Stimulated activated CD8-positive, alpha-beta memory T cell treated with anti-CD3 and anti-CD28 coated beads, Interleukin-4, amount 100 ng/mL, for 4 hours (primary cell): ENCODE results near the gene MGRN1.

Experiments
- DNase-seq, 2 donors: peaks; one replicate each; pipeline ENCODE4 v3.0.0-alpha.2; 2020; ENCODE audit warnings: low read depth in 2 of 2, low spot score in 1 of 2

Gene MGRN1

DNA sequence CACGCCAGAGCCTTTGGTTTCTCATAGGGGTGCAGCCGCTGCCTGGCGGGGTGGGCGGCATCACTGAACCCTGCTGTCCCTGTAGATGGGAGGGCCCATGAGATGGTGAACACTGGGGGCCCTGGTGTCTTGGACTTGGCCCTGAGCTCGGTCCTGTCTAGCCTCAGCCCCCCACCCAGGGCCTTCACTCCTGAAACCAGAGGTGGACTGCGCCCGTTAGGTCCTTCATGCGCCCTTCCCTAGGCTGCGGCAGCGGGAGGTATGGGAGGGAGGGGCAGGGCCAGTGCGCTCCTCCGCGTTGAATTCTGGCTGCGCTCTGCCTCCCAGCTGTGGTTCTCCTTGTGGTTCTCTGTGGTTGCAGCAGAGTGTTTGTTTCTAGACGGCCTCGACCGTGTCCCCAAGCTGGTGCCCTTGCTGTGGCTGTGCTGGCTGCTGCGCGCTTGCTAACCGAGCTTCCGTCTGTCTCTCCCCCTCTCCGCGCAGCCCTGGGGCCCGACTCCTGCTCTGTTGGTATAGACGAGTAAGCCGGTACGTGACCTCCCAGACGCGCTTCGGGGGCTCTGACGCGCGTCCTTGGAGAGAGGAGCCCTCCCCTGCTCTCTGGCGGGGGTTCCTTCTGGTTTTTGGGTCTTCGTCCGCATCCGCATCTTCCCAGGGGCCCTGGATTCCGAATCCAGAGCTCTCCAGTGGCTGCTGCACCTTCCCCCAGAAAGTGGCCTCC lies 61.3 kb downstream of the MGRN1 start:
- no peak for DNase-seq

DNA sequence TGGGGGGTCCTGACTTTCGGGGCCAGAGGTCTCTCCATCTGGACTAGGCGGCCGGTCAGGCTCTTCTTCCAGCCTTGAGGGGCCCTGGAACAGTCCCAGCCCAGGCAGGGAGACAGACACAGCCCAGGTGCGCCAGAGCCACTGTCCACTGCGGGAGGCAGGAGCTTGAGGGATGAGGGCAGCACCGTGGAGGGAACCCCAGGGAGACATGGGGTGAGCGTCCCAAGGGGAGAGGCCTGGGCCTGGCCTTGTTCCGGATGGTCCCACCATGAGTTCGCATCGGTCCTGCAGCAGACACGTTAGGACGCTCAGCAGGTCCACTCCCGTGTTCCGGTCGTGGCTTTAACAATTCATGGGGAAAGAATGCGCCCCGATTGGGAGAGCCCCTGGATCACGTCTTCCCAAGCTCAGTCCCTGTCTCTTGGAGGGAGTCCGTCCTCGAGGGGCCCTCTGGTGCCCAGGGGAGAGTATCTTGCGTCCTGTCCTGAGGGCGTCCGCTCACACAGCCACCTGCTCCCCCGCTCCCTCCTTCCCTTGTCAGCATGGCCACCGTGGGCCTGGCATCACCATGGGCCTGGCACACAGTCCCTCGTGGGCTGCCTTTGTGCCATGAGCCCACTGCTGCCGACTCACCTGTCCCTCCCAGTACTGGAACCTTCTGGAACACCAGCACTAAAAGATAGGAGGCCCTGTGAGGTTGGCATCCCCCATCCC lies 62.0 kb downstream of the MGRN1 start:
- no peak for DNase-seq

DNA sequence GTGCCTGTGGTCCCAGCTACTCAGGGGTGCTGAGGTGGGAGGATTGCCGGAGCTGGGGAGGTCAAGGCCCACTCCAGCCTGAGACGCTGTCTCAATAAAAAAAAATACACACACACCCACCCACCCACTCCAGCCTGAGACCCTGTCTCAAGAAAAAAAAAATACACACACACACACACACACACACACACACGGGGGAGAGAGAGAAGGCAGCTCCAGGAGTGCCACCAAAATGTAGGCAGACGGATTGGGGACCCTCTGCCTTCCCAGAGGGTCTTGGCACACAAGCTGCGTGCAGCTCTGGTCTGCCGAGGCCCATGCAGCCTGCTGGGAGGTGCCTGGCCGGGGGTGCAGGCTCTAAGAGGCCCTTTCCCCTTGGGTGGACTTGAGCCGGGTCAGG lies 62.8 kb downstream of the MGRN1 start:
- no peak for DNase-seq

DNA sequence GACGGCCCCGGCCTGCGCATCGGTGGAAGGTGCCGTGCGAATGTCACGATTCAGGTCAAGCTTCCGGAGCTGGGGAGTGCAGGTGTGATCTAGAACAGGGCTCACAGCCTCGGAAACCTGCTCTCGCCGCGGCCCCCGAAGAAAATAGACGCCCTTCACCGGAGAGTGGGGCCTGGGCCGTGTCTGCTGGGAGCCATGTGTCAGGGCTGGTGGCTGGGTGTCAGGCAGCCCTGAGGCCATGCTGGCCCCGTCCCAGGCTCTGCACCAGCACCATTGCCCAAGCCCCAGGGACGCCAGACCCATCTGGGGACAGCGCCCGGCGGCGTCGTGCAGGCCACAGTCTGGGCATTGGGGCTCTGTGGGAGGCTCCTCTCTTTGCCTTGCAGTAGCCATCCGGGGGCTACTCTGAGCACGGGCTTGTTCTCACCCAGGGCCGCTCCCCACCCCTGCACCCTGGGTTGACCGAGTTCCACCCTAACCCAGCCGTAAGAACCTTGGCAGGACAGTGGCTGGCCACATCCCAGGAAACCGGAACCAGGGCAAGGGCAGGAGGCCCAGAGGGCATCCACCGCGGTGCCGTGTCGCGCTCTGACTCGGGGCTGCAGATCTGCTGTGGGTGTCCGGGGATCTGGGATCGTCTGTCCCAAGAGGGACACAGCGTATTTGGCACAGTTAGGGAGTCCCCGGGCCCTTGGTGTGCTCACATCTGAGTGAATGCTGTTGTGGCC lies 63.5 kb downstream of the MGRN1 start:
- DNase-seq: no peak

DNA sequence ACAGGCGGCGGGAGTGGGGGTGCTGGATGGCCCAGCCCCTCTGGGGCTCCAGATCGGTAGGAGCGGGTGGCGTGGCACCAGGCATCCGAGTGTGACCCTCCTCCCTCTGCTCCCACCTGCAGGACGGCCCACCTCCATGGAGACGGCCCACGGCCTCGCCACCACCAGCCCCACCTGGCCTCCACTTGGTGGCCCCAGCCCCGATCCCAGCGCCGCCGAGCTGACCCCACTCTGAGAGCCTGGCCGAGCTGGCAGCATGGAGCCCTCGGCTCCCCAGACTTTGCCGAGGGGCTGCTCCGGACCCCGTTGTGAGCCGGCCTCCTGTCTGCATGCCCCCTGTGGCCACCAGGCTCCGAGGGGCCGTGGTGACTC lies 64.0 kb downstream of the MGRN1 start:
- DNase-seq: no peak

DNA sequence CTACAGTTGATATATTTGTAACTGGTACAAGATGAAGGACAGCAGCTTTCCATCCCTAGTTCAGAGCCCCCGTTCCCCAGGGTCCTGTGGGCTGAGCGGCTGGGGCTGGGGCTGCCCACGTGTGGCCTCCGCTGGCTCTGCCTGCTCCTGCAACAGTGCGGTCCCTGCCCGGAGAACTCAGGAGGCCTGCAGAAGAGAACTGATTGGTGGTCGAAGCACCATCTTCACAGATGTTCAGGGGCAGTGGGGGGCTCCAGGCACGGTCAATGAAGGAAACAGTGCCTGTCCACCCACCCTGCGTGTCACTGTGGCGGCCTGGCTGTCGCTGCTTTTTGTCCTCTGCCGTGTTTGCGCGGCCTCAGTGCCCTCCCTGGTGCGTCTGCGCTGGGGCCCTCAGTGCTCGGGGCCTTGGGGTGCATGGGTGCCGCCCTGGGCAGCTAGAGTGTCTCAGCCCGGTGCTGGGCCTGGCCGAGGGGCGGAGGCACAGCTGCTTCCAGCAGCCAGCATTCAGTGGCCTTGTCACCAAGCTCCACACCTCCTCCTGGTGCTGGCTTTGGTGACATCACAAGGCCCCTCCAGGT lies 64.6 kb downstream of the MGRN1 start:
- no peak for DNase-seq

DNA sequence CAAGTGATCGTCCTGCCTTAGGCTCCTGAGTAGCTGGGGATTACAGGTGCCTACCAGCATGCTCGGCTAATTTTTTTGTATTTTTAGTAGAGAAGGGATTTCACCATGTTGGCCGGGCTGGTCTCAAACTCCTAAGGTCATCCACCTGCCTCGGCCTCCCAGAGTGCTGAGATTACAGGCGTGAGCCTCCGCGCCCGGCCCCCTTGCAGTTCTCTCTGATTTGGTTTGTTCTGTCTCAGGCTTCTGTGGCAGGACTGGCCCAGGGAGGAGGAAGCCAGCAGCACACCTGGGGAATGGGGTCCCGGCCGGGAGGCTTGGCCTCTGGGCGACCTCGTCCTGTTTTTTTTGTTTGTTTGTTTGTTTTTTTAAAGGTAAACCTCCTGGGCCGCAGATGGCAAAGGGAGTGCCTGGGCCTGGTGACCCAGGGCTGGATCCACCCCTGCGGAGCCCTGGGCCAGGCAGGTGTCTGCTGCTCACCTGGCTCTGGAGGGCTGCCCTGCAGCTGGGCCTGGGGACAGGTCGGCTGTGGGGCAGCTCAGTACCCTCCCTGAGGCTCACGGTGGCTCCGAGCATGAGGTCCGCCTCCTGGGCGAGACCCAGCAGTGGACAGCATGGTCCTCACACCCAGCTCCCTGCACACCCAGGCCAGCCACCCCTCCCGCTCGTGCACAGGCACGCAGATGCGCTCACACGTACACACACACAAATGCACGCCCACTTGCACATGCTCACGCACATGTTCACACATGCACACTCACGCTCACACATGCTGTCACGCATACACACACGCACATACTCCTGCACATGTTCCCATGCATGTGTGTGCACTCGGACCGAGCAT lies 65.5 kb downstream of the MGRN1 start:
- no peak for DNase-seq

DNA sequence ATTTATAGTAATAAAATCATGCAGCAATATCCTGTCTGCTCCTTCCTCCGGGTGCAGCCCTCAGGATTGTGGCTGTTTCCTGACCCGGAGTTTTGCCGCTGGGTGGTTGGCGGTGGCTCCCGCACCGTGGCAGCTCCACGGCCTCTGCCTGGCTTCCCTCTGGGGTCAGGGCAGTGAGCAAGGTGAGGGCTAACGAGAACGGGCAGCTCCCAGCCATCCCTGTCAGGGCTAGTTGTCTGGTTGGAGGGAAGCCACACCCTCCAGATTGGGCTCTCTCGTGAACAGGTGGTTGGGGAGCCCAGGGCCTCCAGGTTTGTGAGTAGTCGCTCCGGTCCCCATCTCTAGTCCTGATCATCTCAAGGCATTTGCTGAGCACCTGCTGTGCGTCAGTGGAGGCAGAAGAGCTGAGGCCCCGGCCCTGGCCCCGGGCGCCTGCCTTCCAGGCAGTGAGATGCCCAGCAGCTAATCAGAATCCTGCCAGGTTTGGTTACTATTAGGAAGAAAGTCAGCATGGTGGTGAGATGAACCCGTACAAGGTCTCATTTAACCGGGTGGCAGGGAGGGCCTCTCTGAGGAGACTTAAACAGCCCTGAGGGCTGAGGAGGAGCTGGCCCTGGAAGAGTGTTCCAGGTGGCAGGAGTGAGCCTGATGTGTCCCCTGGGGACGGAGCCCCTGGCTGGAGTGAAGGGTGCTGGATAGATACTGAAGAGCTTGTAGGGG lies 66.5 kb downstream of the MGRN1 start:
- no peak for DNase-seq

DNA sequence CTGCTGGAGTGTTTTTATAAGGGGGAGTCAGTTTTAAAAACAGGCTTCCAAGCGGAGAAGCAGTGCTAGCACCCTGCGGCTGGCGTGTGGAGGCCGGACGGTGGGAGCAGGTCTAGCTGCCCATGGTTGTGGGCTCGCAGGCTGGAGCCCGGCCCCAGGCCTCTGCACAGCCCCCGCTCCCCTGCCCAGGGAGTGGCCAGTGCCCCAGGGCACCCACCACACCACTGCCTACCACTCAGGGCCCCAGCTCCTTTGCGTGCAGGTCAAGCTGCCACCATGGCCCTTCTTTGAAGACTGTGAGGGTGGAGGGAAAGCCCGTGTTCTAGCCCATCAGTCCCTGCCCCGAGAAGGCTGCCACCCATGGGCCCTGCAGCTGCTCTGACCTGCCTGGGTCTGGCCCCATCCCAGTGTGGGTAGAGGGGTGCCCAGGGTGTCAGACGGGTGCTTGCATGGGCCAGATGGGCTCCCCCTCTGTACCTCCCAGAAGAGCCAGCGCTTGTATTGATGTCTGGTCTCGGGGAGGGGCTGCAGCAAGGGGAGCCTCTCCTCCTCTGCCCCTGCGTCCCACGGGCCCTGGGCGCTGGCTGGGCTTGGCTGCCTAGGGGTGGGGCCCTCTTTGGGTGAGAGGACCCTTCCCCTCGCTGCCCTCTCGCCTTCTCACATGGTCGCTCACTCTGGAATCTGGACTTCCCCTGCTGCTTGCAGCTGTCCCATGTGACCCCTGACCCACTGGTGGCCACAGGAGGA lies 67.2 kb downstream of the MGRN1 start:
- no peak for DNase-seq

DNA sequence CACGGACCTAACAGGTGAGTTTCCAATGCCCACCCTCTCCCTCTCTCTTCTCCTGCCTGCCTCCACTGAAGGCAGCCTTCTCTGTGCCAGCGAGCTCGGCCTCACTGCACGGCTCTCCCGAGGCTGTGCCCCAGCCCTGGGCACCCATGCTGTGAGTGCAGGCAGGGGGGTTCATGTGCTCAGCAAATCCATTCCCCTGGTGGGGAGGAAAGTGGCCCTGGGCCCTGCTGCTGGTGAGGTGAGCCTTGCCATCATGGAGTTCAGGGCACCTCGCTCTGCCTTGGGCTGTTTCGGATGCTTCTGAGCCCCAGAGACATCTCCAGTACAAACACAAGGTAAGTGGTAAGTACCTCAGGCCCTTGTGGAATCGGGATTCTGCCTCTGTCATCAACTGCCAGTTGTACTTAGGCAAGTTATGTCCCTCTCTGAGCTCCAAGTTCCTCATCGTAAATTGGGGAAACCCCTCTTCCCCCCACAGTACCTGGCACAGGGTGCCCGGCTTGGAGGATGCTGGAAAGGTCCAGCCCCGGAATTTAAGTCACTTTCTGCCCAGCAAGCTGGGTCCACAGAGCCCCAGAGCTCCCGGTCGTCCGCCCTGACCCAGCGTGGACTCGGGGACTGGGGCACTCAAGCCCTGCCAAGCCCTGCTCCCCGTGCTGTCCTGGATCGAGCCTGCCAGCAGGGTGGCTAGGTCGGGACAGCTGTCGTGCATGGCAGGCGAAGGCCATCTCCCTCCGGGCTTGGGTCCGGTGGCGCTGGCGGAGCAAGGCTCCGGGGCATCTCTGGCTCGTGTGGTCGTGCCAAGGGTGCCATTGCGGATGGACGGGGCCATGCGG lies 68.1 kb downstream of the MGRN1 start:
- no peak for DNase-seq

DNA sequence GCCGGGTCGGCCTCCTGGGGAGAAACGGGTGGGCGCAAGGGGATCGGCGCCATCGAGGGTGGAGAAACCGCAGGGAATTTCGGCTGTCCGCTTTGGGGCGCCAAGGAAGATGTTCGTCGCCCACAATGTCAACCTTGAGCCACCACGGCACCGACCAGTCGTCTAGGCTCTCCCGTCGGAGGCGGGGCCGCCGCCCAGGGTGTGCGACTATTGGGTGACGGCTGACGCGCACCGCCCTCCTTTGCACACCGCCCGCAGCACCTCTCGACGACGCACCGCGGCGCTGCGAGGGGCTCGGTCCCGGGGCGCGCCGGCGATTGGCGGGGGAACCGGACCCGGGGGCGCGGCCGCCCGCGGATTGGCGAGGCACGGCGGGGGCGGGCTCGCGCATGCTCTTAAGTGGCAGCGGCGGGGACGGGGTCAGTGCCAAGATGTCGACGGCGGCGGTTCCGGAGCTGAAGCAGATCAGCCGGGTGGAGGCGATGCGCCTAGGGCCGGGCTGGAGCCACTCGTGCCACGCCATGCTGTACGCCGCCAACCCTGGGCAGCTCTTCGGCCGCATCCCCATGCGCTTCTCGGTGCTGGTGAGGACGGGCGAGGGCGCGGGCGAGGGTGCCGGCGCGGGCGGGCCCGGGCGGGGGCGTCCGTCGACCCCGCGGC lies 68.8 kb downstream of the MGRN1 start, which contains the start of gene NUDT16L1:
TSS of gene NUDT16L1 (plus strand) at position 267 of the 660 bp plus-strand sequence. CDS start at position 432, 165 bp downstream.
- DNase-seq: peak; percentile 91 to 92

DNA sequence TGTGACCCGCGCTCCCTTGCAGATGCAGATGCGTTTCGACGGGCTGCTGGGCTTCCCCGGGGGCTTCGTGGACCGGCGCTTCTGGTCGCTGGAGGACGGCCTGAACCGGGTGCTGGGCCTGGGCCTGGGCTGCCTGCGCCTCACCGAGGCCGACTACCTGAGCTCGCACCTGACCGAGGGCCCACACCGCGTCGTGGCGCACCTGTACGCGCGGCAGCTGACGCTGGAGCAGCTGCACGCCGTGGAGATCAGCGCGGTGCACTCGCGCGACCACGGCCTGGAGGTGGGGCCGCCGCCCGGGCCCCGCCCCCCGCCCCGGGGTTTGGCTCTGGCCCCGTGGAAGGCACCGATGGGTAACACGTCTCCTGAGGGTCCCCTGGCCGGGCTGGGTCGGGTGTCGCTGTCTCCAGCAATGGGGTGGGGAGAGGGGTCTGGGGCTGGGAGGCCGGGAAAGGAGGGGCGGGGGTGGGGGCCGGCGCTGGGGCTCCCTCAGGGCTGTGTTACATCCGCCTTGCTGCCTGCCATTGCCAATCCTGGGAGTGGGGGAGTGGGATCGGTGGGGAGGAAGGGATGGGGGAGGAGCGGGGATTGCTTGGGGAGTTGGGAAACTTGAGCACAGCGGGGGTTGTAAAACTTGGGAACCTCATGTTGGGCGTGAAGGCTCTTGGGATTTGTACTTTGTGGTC lies 69.5 kb downstream of the MGRN1 start:
- DNase-seq: no peak

DNA sequence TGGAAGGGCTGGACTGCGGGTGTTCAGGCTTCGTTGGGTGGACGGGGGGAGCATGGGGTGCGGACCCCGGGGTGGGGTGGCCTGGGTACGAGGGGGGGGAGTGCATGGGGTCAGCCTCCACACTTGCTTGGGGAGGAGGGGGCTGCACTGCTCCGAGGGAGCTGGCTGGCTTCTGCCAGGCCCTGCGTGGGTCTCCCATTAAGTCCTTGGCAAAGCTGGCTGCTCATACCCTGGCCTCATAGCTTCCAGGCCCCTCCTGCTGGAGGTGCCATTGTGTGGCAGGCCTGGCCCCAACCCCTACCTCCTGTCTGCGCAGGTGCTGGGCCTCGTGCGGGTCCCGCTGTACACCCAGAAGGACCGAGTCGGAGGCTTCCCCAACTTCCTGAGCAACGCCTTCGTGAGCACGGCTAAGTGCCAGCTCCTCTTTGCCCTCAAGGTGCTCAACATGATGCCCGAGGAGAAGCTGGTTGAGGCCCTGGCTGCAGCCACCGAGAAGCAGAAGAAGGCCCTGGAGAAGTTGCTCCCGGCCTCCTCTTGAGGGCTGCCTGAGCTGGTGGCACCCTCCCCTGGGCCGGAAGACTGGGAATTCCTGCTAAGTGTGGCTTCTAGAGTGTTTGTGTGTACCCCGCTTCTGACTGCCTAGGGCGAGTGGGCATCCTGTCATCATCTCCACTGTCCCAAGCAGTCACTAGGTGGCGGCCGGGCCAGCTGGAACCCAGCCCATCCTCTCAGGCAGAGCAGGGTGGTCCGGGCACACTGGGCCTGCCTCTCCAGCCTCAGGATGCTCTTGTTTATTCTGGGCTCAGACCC lies 70.2 kb downstream of the MGRN1 start:
- no peak for DNase-seq

DNA sequence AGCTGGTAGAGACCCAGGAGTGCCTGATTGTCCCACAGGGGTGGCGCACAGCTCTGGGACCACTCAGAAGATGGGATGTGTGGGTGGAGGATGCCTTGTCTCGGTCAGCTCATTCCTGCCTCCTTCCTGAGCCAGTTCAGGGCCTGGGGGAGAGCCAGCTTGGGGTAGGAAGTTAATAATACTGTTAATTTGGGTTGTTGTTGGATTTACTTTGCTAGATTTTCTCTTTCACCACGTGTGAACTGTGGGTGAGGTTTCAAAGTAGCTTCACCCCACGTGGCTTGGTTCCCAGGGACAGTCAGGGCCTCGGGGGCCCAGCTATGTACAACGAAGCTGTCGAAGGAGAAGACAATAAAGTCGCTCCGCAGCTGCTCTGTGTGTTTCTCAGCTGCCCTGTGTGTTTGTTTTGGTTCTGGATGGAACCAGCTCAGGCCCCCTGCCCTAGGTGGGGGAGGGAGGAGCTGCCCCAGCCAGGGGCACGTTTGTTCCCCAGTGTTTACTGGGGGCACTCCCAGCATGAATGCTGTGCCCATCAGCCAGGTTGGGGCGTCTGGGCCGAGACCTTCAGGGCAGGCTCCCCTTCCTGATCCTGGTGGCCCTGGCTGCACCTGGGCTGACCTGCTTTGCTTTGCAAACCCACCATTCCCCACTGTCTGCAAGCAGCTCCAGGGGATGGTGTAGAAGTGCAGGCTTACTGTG lies 71.0 kb downstream of the MGRN1 start:
- no peak for DNase-seq

DNA sequence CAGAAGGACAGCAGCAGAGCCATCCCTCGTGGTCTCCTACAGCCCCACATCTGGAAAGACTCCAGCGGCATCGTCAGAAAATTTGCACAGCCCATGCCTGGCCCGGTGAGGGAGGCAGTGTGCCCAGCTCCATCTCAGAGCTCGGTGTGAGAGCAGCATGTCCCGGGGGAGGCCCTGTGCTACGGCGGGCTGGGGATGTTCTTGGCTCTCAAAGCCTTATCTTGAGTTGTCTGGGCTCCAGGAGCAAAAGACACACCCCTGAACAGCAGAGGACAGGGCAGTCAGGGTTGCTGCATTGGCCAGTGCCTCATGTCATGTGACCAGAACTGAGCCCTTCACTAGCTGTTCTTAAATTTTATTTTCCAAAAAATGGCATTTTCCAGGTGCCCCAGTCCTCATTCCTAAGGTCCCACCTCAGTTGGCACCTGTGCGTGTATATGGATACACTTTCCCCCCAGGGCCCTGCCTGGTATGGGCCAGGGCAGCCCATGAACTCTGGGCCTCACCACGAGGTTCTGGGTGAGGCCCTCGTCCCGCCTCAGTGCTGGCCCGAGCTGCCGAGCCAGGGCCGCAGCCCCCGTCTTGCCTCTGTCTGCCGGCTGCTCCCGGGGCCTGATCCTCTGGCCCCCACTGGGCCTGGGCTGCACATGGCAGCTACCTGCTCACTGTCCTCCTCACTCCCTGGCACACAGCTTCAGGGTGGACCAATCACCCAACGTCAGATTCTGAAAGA lies 71.7 kb downstream of the MGRN1 start:
- no peak for DNase-seq
